GM12892 (cell line): ENCODE data around the gene IDH3G.
A peak's percentile ranks its signal among the peaks of the same experiment; 100 is the strongest.

ENCODE experiments used
- DNase-seq: peaks from one replicate; pipeline ENCODE4 v3.0.0; 2011; ENCODE audit not compliant: insufficient read length
- FAIRE-seq: peaks from 2 replicates; lab custom pipeline; 2011; peaks lifted over from hg19 to GRCh38; lab: Jason Lieb, UNC
- POLR2A ChIP-seq: IDR thresholded peaks from 2 replicates; pipeline ENCODE4 v1.6.1; 2011; ENCODE audit warnings: low read depth, low read length, control low read depth
- POLR2AphosphoS5 ChIP-seq: IDR thresholded peaks from 2 replicates; pipeline ENCODE4 v1.6.1; 2011; ENCODE audit warnings: low read depth, low read length, control low read depth
- TAF1 ChIP-seq: IDR thresholded peaks from 2 replicates; pipeline ENCODE4 v1.6.1; 2011; ENCODE audit warnings: low read depth, mild to moderate bottlenecking, control low read depth, low read length, borderline replicate concordance

The IDH3G gene

GRCh38 chrX:153813161-153813560, 19.0 kb upstream of the IDH3G start:
- TF ChIP-seq TAF1 (no peak), POLR2AphosphoS5 (no peak), POLR2A (no peak)
- DNase-seq (no peak), FAIRE-seq (no peak)

DNA sequence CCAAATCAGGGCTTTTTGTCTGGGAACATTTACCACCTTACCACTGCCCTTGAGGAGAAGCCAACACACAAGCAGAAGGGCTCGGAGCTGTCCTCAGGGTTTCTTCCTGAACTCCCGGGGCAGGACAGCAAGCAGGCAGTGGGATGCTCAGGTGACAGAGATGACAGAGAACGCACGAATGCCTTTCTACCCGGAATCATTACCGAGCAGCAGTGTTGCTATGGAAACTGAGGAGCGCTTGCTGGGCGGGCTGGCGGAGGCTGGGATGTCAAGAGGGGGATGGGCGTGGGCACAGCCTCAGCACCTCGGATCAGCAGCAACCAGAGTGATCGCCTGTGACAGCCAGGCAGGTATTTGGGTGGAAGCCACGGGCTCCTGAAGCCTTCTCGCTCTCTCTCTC, 18.0 kb upstream of the IDH3G start:
- FAIRE-seq (no peak), DNase-seq (no peak)
- TF ChIP-seq TAF1 (no peak), POLR2AphosphoS5 (no peak), POLR2A (no peak)

DNA sequence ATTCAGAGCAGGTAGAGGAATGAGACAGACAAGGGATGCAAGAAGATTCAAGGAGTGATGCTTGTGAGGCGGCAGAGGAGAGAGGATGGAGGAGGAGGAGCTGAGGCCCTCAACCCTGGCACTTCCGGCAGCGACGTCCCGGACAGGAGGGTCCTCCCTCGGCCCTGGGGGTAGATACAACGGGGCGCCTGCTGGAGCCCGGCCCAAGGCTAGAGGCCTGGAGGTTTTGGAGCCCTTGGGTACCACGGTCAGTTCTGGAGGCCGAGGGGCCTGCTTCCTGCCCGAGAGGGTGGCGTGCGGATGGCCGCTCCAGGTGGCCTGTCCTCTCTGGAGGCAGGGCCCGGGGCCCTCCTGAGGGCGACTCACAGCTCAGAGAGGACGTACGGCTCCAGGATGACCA, 13.8 kb upstream of the IDH3G start:
- FAIRE-seq (no peak), DNase-seq (no peak)
- no peak for TF ChIP-seq POLR2AphosphoS5
- no peak for TF ChIP-seq TAF1
- no peak for TF ChIP-seq POLR2A

GRCh38 chrX:153806999-153807575, 12.9 kb upstream of the IDH3G start:
- FAIRE-seq: no peak
- no peak for TF ChIP-seq POLR2A
- no peak for TF ChIP-seq TAF1
- no peak for TF ChIP-seq POLR2AphosphoS5
- no peak for DNase-seq

- TF ChIP-seq POLR2A: no peak
- no peak for TF ChIP-seq TAF1
- FAIRE-seq (no peak), DNase-seq (no peak)
These were observed 11.3 kb upstream of the IDH3G start for GRCh38 chrX:153805436-153805835.

GRCh38 chrX:153804621-153805020, 10.4 kb upstream of the IDH3G start:
- DNase-seq: no peak
- no peak for TF ChIP-seq POLR2A
- TF ChIP-seq POLR2AphosphoS5: no peak
- FAIRE-seq: no peak

GRCh38 chrX:153804100-153804595, 10.0 kb upstream of the IDH3G start:
- FAIRE-seq (no peak), DNase-seq (no peak)
- TF ChIP-seq POLR2A: no peak
- no peak for TF ChIP-seq TAF1
- TF ChIP-seq POLR2AphosphoS5: no peak

- FAIRE-seq: no peak
- DNase-seq: no peak
- TF ChIP-seq POLR2AphosphoS5: no peak
- no peak for TF ChIP-seq POLR2A
- no peak for TF ChIP-seq TAF1
These were observed 9.3 kb upstream of the IDH3G start for GRCh38 chrX:153803211-153804099.

DNA sequence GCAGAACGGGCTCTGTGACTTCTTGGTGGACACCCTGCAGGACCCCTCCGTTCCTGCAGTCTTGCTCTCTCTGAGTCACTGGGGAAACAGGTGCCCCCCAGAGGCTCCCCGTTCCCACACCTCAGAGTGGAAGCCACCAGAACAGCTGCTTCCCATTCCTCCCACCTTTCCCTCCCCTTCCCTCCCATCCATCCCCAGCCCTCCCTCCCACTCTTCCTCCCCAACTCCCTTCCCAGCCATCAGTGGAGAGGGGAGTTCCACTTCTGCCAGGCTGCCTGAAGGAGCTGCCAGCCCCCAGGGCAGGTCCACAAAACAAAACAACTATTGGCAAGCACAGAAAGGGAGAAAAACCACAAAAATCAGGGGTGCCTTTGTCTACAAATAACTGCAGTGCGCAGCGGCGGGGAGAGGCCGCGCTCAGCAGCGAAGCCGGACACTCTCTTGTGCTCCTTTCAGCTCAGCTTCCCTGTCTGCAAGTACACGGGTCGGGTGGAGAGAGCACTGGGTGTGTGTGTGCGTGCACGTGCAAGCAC, 8.4 kb upstream of the IDH3G start:
- TF ChIP-seq POLR2A (no peak), TAF1 (no peak), POLR2AphosphoS5 (no peak)
- DNase-seq (no peak), FAIRE-seq (no peak)

GRCh38 chrX:153801669-153802068, 7.5 kb upstream of the IDH3G start:
- TF ChIP-seq POLR2A: no peak
- TF ChIP-seq TAF1: no peak
- no peak for TF ChIP-seq POLR2AphosphoS5
- no peak for FAIRE-seq
- DNase-seq: no peak

- DNase-seq (no peak), FAIRE-seq (no peak)
- TF ChIP-seq POLR2A: no peak
- TF ChIP-seq POLR2AphosphoS5: 0 out of 2 replicates have a peak, but pooled peaks have one; percentile 11
- TF ChIP-seq TAF1: no peak
These were observed 6.6 kb upstream of the IDH3G start for GRCh38 chrX:153800746-153801145.
